HG02852 (cell line): ENCODE data around the gene PRUNE2.
"Not testable (repeated sequence)": the region's sequence is repeated elsewhere in the genome, so short reads cannot be mapped to it uniquely, and the experiment has no call there.

ENCODE experiments used
- ATAC-seq: cut with Tn5 transposase; IDR thresholded peaks from one replicate; pipeline ENCODE4 v1.9.1; 2021; ENCODE audit warnings: mild to moderate bottlenecking, moderate library complexity; ENCODE audit not compliant: unreplicated experiment

Gene PRUNE2

GRCh38 chr9:76605321-76605900 lies 300.5 kb downstream of the PRUNE2 start:
- ATAC-seq = peak; percentile 94

- ATAC-seq = no peak
These were observed 301.9 kb downstream of the PRUNE2 start for GRCh38 chr9:76603931-76604570.

DNA sequence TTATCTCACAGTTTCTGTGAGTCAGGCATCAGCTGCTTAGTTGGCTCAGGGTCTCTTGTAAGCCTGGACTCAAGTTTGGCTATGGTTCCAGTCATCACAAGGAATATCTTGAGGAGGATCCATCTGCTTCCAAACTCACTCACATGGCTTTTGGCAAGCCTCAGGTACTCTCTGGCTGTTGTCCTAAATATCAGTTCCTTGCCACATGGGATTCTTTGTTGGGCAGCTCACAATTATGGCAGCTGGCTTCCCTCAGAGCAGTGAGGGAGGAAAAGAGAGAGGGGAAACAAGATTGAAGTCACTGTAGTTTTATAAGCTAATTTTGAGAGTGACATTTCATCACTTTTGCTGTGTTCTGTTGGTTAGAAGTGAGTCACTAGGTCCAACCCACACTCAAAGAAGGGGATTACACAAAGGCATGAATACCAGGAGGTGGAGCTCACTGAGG lies 302.4 kb downstream of the PRUNE2 start:
- no peak for ATAC-seq

DNA sequence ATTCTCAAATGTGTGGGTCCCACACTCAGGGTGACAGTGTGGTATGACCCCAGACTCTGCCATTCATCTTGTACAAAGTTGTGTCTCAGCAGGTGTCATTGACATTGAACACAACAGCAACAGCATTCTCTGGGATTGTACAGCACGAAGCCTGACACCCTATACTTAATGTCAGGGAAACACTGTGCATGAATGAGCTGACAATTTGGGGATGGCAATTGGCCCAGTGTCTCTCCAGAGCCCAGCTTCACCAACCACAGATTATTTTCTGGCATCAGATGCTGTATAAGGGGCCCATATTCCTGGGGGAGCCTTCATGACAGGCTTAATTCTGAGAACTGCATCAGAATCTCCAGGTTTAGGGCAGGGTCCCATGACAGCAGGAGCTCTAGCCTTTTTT lies 303.7 kb downstream of the PRUNE2 start:
- no peak for ATAC-seq

DNA sequence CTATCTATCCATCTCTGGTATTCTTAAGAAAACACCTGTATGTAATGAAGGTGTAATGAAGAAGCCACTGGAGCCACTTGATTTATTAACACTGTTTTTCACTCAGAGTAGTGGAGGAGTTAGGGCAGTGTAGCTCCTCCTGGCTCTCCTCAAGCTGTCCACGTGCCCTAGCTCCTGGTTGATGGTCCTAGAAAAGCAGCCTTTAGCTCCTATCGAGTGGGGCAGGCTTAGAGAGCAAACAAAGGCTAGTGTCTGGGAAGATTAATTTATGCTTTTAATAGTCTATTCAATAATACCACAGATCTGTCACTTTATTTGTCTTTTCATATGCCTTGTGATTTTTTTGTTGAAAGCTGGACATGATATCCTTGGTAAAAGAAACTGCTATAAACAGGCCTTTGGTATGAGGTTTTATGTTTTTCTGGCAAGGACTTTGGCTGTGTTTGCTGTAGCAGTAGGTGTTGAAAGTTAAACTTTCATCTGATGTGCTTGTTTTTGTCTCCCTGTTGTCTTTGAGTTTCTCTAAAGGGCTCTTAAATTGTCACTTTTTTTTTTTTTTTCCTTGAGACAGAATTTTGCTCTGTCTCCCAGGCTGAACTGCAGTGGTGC lies 305.8 kb downstream of the PRUNE2 start:
- ATAC-seq = no peak

DNA sequence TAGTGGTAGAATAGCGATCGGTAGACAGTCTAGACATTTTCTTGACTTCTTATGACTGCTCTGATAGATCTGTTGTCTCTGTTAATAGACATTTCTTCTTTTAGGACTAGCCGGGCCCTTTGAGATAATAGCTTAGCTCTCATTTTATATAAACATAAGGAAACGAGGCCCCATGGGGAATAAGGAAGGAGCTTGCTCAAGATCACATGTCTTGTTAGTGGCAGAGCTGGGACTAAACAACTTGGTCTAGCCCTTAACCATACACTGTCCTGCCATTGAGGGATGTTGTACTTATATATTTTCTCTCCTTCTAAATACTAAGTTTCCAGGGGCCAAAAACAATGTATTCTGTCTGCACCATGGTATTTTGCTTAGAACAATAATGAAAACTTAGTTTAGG lies 306.9 kb downstream of the PRUNE2 start:
- ATAC-seq = no peak

DNA sequence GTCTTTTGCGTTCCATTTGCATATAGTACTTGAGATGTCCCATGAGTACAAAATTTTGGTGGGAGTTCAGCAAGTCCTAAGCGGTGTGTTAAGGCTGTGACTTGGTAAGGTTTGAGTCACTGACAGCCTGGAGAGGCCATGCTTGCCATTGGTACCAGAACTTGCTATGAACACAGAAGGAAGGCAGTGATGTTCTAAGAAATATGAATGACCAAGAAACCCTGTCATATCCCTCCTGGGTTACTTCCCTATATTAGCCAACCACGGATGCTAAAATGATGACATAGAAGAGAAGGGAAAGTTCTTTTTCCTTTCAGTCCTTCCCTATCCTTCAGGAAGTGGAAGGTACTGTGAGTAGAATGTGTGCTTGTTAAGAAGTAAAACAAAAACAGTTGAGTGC lies 310.3 kb downstream of the PRUNE2 start:
- ATAC-seq = no peak

- ATAC-seq = no peak
These were observed 311.0 kb downstream of the PRUNE2 start for GRCh38 chr9:76594764-76595424.

DNA sequence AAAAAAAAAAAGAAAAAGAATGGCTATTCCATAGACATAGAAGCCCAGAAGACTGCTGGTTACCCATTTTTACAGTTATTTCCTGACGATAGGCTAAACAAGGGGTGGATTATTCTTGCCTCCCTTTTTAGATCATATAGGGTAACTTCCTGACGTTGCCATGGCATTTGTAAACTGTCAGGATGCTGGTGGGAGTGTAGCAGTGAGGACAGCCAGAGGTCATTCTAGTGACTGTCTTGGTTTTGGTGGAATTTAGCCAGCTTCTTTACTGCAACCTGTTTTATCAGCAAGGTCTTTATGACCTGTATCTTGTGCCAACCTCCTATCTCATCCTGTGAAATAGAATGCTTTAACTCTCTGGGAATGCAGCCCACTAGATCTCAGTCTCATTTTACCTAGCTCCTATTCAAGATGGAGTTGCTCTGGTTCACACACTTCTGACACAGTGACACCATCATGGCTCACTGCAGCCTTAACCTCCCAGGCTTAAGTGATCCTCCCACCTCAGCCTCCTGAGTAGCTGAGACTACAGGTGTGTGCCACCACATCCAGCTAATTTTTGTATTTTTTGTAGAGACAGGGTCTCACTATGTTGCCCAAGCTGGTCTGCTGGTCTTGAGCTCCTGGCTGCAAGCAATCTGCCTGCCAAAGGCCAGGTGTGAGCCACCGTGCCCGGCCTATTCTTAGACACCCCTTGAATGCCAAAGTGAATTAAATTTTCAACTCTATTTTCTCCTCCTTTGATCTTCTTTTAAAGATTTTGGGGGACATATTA lies 311.8 kb downstream of the PRUNE2 start:
- ATAC-seq = not testable (repeated sequence)

DNA sequence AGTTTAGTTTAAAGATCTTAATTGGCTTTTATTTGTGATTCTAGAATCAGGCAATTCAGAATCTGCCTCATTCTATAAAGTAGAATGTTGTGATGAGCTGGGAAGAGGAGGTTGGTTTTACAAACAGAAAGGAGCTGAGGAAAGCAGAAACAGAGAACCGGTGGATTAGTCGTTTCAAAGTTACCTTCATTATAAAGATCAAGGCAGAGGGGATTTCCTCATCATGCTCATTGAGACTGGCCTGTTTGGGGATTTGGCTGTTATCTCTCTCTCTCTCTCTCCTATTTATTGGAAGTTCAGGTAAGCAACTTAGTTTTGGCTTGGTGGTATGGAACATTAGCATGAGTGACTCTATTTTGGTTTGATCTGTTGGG lies 313.0 kb downstream of the PRUNE2 start:
- no peak for ATAC-seq

DNA sequence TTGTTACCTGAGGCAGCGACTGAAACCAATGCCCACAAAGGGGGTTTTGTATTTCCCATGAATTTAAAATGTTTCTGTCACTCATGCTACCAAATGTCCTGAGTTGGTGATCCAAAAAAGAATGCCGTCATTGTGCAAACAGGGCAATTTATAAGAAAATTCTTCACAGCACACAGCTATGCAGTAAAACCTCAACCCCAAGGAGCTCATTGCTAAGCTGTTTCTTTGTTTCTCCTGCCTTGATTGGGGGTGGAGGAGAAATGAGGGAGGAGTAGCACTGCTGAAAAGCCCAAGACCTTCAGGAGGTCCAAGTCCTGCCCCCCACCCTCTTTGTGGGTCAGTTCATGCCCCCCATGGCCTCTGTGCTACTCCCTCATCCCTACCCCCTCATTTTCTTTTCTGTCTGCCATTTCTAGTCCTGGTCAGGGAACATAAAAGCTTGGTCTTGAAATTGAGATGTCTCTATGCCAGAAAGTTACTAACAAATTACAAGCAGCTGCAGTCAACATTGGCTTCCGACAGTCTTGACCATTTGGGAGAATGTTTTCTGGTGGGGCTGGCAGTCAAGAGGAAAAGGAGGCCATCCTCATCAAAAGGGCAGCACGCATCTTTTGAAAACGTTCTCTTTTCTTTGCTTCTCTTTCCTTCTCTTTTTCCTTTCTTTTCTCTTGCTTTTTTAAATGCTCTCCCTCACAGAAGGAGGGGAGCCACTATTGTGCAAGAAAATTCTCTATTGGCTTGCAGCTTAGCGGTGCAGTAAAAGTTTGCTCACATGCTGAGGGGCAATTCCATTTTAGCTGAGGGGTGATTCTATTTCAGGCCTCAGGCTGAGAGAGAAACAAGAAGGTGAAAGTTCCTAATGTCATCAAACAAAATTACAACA lies 313.6 kb downstream of the PRUNE2 start:
- no peak for ATAC-seq

DNA sequence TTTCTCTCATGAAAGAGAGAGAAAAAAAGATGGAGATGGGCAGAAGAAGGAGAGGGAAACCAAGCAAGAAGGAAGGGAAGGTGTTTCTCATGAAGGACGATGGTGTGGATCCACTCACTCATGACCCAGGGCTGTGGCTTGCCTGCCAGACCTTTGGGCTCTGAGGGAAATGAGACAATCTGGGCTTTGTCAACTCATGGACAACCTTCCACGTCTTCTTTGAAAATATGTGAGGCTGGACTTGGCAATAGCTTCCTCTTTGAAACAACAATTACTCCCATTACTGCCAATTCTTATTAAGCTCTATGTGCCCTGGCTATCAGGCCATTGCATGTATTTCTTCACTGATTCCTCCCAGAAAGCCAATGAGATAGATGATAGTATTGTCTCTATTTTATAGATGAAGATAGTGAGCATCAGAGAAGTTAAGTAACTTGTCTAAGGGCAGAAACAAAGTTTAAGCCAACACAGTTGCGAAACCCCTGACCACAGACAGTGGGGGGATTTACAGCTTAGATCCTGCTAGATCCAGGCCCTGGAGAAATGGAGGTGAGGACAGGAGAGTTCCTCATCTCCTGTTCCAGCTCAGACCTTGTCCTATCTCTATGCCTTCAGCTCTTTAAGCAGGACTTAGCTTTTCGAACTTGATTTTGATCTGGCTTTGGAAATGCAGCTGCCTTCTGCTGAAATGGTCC lies 314.5 kb downstream of the PRUNE2 start:
- no peak for ATAC-seq

- ATAC-seq = no peak
These were observed 317.6 kb downstream of the PRUNE2 start for GRCh38 chr9:76588316-76588715.

DNA sequence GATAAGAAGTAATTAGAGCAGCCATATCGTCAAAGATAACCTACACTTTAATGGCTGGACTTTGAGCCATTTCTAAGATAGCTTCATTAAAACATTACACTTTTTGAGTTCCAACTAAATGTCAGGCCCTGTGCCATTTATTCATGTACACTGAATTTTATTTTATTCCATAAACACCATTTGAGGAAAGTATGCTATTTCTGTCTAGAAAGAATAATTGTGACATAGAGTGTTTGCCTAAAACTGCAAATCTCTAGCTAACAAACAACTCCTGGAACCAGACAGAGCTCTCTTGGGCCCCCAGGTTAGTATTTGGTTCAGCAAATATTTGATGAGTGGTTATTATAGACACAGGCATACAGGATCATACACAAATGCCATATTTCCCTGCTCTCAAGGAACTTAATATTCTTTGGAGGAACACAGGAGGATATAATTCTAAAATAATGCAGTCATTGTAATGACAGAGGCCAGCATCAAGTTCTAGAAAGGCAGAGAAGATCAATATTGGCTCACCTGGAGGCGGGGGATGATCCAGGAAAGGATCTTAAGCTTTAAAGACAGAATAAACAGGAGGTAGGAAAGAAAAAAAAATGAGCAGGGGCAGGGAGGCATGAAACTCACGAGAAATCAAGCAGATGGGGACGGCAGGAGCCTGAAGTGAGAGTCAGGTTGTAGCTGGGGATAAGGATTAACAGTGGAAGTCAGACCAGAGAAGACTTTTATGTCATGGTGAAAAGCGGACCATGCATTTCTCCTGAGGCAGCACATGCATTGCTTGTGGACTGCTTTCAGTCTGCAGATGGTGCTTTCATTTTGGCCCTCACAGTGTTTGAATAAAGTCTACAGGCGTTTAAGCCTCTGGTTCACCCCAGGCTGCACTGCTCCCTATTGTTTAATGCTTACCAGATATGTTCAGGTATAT lies 319.3 kb downstream of the PRUNE2 start:
- no peak for ATAC-seq

DNA sequence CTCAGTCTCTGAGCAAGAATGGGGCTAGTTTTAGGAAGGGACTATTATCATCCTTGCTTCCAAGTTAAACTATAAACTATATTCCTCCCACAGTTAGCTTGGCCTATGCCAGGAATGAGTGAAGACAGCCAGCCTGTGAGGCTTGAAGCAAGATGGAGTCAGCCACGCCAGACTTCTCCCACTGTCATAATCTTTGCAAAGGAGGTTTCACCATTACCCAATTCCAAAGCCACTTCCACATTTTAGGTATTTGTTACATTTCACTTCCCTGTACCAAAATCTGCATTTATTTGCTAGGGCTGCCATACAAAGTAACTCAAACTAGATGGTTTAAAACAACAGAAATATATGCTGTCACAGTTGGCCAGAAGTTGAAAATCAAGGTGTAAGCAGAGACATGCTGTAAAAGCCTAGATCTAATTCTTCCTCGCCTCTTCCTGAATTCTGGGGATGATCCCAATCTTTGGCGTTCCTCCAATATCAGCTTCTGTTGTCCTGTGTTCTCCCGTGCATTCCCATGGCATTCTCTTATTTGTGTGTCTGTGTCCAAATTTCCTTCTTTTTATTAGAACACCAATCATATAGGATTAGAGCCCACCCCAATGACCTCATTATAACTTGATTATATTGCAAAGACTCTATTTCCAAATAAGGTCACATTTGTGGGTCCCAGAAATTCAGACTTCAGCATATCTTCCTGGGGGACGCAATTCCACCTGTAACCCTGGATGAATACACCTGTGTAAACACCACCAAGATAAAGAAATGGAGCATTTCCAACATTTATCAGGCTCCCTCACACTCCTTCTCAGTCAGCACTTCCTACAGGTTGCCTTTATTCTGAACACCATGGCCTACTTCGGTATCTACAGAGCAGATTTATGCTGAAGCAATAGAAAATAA lies 320.2 kb downstream of the PRUNE2 start:
- no peak for ATAC-seq

DNA sequence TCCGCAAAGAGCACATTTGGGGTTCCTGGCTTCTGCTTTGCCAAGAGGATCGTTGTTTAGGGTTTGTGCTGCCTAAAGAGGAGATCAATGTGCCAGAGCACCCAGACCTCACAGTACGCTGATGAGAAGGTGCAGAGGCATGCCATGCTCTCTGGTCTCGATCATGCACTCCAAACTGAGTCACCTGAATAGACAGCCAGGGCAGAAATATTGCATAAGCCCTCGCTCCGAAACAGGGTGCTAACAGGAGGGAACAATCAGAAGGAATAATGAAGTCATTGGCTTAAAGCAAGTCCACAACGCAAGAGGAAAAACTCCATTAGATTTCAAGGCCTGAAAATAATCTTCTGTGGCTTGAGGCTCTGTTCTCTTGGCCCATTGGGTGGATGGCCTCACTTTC lies 322.7 kb downstream of the PRUNE2 start:
- ATAC-seq = no peak

- no peak for ATAC-seq
These were observed 324.2 kb downstream of the PRUNE2 start for GRCh38 chr9:76581731-76582130.

- ATAC-seq = no peak
These were observed 325.1 kb downstream of the PRUNE2 start for GRCh38 chr9:76580820-76581219.
